SU-DHL-6 (cell line): ENCODE results near the gene SDK2.

Experiments used
- H2AFZ ChIP-seq: fragments of 200-600 bp; sonication (generic); 2 replicates; pipeline ENCODE4 v1.6.1; 2014; ENCODE audit warnings: low read depth, mild to moderate bottlenecking, moderate library complexity, mixed read lengths, antibody characterized with exemption, low read length; ENCODE audit not compliant: severe bottlenecking
- H3F3A ChIP-seq: fragments of 200-600 bp; shearing (Covaris generic); 2 replicates; pipeline ENCODE4 v1.6.0; 2016; ENCODE audit warnings: antibody characterized with exemption, mild to moderate bottlenecking; ENCODE audit not compliant: insufficient read depth
- H3K27ac ChIP-seq: fragments of 200-600 bp; sonication (generic); 2 replicates; pipeline ENCODE4 v1.5.1; 2016; ENCODE audit warnings: low read depth, mild to moderate bottlenecking, low read length, moderate library complexity, mixed read lengths
- H3K27me3 ChIP-seq: fragments of 200-600 bp; sonication (generic), shearing (Covaris generic); 2 replicates; pipeline ENCODE4 v1.6.0; 2014; ENCODE audit warnings: mild to moderate bottlenecking, low read length
- H3K36me3 ChIP-seq: fragments of 200-600 bp; sonication (generic); 2 replicates; pipeline ENCODE4 v1.6.1; 2014; ENCODE audit warnings: mild to moderate bottlenecking, low read length, mixed read lengths
- H3K4me2 ChIP-seq: fragments of 300-600, 200-600 bp; shearing (Covaris generic), sonication (generic); 2 replicates; pipeline ENCODE4 v1.6.0; 2014; ENCODE audit warnings: low read length, low read depth, mild to moderate bottlenecking; ENCODE audit not compliant: poor library complexity, severe bottlenecking
- H3K4me3 ChIP-seq: fragments of 200-600 bp; sonication (generic); 2 replicates; pipeline ENCODE4 v1.5.1; 2014; ENCODE audit warnings: antibody characterized with exemption, low read length, mild to moderate bottlenecking, mixed read lengths; ENCODE audit not compliant: insufficient read depth, poor library complexity, severe bottlenecking
- H3K79me2 ChIP-seq: fragments of 200-600 bp; sonication (generic); 2 replicates; pipeline ENCODE4 v1.6.1; 2014; ENCODE audit warnings: mild to moderate bottlenecking, low read length, moderate library complexity; ENCODE audit not compliant: insufficient read depth
- H3K9ac ChIP-seq: fragments of 200-600 bp; sonication (generic); 2 replicates; pipeline ENCODE4 v1.7.0; 2014; ENCODE audit warnings: mild to moderate bottlenecking, low read length
- H3K9me2 ChIP-seq: fragments of 200-600 bp; sonication (generic); replicated peaks from 2 replicates; pipeline ENCODE4 v1.6.1; 2014; ENCODE audit warnings: low read length; ENCODE audit not compliant: insufficient read depth
- H3K9me3 ChIP-seq: fragments of 200-600 bp; sonication (generic); 2 replicates; pipeline ENCODE4 v1.6.1; 2014; ENCODE audit warnings: low read length, mixed read lengths; ENCODE audit not compliant: insufficient read depth
- H4K20me1 ChIP-seq: fragments of 200-600 bp; sonication (generic); 2 replicates; pipeline ENCODE4 v1.6.1; 2014; ENCODE audit warnings: low read depth, mild to moderate bottlenecking, antibody characterized with exemption, low read length, moderate library complexity, mixed read lengths
- EZH2phosphoT487 ChIP-seq: fragments of 200-600 bp; sonication (generic), shearing (Covaris generic); conservative IDR thresholded peaks from 2 replicates; pipeline ENCODE4 v1.6.1; 2018; ENCODE audit warnings: mild to moderate bottlenecking, antibody characterized with exemption, low read length, moderate library complexity, mixed read lengths
- TF ChIP-seq, protein P1 (sequence below): fragments of 200-600 bp; sonication (generic); IDR thresholded peaks from one replicate; pipeline ENCODE4 v1.5.1; 2017; ENCODE audit warnings: antibody characterized with exemption, mild to moderate bottlenecking, low read length, moderate library complexity; ENCODE audit not compliant: insufficient read depth, poor library complexity, severe bottlenecking

The SDK2 gene

DNA sequence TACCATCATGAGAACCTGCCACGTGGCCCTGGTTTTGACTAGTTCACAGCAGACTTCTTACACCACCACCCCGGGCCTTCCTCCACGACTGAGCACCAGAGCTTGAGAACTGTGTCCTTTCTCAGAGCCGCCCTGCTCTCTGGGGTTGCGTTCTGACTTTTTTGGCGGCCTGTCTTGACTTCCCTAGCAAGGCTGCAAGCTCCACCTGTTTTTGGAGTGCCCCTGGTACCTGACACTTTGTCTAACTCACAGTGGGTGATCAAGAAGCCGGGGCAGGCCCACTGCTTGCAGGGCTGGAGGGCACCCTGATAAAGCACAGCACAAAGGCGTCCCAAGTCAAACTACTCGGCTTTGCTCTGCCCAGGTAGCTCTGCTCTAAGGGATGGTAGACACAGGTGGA, 154.3 kb downstream of the SDK2 start:
- H3K27ac ChIP-seq, result no peak overlapping the region
- H3K27me3 ChIP-seq, result no peaks in the 10 kb centered on the region
- H3K79me2 ChIP-seq, result no peaks in the 10 kb centered on the region
- TF ChIP-seq EZH2phosphoT487, result no peak
- TF ChIP-seq, protein P1, sequence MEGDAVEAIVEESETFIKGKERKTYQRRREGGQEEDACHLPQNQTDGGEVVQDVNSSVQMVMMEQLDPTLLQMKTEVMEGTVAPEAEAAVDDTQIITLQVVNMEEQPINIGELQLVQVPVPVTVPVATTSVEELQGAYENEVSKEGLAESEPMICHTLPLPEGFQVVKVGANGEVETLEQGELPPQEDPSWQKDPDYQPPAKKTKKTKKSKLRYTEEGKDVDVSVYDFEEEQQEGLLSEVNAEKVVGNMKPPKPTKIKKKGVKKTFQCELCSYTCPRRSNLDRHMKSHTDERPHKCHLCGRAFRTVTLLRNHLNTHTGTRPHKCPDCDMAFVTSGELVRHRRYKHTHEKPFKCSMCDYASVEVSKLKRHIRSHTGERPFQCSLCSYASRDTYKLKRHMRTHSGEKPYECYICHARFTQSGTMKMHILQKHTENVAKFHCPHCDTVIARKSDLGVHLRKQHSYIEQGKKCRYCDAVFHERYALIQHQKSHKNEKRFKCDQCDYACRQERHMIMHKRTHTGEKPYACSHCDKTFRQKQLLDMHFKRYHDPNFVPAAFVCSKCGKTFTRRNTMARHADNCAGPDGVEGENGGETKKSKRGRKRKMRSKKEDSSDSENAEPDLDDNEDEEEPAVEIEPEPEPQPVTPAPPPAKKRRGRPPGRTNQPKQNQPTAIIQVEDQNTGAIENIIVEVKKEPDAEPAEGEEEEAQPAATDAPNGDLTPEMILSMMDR, result no peak
- H3K9me3 ChIP-seq, result no peaks in the 10 kb centered on the region
- H3K4me2 ChIP-seq, result no peak overlapping the region
- no peak overlapping the region for H2AFZ ChIP-seq
- H3K9ac ChIP-seq, result no peak overlapping the region
- no peaks in the 10 kb centered on the region for H3K9me2 ChIP-seq
- no peaks in the 10 kb centered on the region for H3F3A ChIP-seq
- no peaks in the 10 kb centered on the region for H3K36me3 ChIP-seq
- no peaks in the 10 kb centered on the region for H4K20me1 ChIP-seq
- H3K4me3 ChIP-seq, result no peak overlapping the region

- H3K79me2 ChIP-seq, result no peaks in the 10 kb centered on the region
- H3K27me3 ChIP-seq, result no peaks in the 10 kb centered on the region
- no peak overlapping the region for H3K9ac ChIP-seq
- H3F3A ChIP-seq, result no peaks in the 10 kb centered on the region
- H4K20me1 ChIP-seq, result no peaks in the 10 kb centered on the region
- no peak overlapping the region for H3K27ac ChIP-seq
- H3K36me3 ChIP-seq, result no peaks in the 10 kb centered on the region
- H3K4me3 ChIP-seq, result no peak overlapping the region
- no peak overlapping the region for H3K4me2 ChIP-seq
- H2AFZ ChIP-seq, result no peak overlapping the region
- no peaks in the 10 kb centered on the region for H3K9me3 ChIP-seq
- H3K9me2 ChIP-seq, result no peaks in the 10 kb centered on the region
- TF ChIP-seq, protein P1, result no peak
- no peak for TF ChIP-seq EZH2phosphoT487
Observed at GRCh38 chr17:73489333-73489732, 154.9 kb downstream of the SDK2 start.

DNA sequence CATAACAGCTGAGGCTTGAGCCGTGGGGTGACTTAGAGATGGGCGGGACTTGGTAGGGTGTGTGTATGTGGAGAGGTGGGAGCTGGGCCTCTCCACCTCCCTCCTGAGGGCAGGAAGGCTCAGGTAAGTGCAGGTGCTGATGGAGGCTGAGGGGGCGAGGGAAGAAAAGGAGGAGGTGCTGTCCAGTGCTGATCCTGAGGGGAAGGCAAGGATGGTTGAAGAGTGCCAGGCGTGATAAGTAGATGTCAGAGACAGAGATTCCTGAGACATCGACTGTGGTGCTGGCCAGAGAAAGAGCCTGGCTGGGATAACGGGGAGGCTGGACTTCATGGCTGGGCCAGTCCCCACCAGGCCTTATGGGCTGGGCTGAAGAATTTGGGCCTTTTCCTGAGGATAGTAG, 159.1 kb downstream of the SDK2 start:
- no peaks in the 10 kb centered on the region for H4K20me1 ChIP-seq
- H2AFZ ChIP-seq, result no peak overlapping the region
- H3K9me3 ChIP-seq, result no peaks in the 10 kb centered on the region
- no peak overlapping the region for H3K9ac ChIP-seq
- no peak overlapping the region for H3K4me3 ChIP-seq
- no peaks in the 10 kb centered on the region for H3K9me2 ChIP-seq
- no peaks in the 10 kb centered on the region for H3F3A ChIP-seq
- no peak overlapping the region for H3K4me2 ChIP-seq
- no peaks in the 10 kb centered on the region for H3K79me2 ChIP-seq
- no peaks in the 10 kb centered on the region for H3K36me3 ChIP-seq
- H3K27ac ChIP-seq, result no peak overlapping the region
- TF ChIP-seq, protein P1, result no peak
- TF ChIP-seq EZH2phosphoT487, result no peak
- H3K27me3 ChIP-seq, result no peaks in the 10 kb centered on the region
